Neural crest cell (in vitro differentiated cells): ENCODE results near the gene MVP. TPM values are rescaled to one million over a fixed set of nuclear protein-coding genes. Genes with fewer than 3 reads are reported as not detected.
"Not testable (repeated sequence)": the region's sequence is repeated elsewhere in the genome, so short reads cannot be mapped to it uniquely, and the experiment has no call there.

Experiments used
- DNase-seq: peaks from one replicate; pipeline ENCODE4 v3.0.0; 2021; ENCODE audit warnings: low read depth, mixed read lengths, low spot score
- H3K27ac Mint-ChIP-seq: one replicate; pipeline ENCODE4 v1.8.0; 2021; ENCODE audit warnings: mild to moderate bottlenecking, mixed read lengths; ENCODE audit not compliant: unreplicated experiment
- H3K27me3 Mint-ChIP-seq: 2 replicates; pipeline ENCODE4 v1.8.0; 2021; ENCODE audit warnings: low read depth, mild to moderate bottlenecking, mixed read lengths
- H3K36me3 Mint-ChIP-seq: 2 replicates; pipeline ENCODE4 v1.8.0; 2021; ENCODE audit warnings: low read depth, mild to moderate bottlenecking, mixed read lengths
- H3K4me1 Mint-ChIP-seq: 2 replicates; pipeline ENCODE4 v1.8.0; 2021; ENCODE audit warnings: mixed read lengths
- H3K4me3 Mint-ChIP-seq: one replicate; pipeline ENCODE4 v1.8.0; 2021; ENCODE audit warnings: mild to moderate bottlenecking, mixed read lengths
- H3K9me3 Mint-ChIP-seq: 2 replicates; pipeline ENCODE4 v1.8.0; 2021; ENCODE audit warnings: mixed read lengths
- total RNA-seq: library from RNA; stranded (reverse); gene quantifications from 2 replicates; pipeline ENCODE4 v1.2.1, GENCODE V29; 2021
- TF ChIP-seq, protein P1 (sequence below): fragments of 200-600 bp; sonication (generic); conservative IDR thresholded peaks from 2 replicates; pipeline ENCODE4 v1.5.0; 2021; ENCODE audit warnings: antibody characterized with exemption, mild to moderate bottlenecking

MVP gene
- total RNA-seq, 1 donor from 2014 or later, result 1.6 TPM

DNA sequence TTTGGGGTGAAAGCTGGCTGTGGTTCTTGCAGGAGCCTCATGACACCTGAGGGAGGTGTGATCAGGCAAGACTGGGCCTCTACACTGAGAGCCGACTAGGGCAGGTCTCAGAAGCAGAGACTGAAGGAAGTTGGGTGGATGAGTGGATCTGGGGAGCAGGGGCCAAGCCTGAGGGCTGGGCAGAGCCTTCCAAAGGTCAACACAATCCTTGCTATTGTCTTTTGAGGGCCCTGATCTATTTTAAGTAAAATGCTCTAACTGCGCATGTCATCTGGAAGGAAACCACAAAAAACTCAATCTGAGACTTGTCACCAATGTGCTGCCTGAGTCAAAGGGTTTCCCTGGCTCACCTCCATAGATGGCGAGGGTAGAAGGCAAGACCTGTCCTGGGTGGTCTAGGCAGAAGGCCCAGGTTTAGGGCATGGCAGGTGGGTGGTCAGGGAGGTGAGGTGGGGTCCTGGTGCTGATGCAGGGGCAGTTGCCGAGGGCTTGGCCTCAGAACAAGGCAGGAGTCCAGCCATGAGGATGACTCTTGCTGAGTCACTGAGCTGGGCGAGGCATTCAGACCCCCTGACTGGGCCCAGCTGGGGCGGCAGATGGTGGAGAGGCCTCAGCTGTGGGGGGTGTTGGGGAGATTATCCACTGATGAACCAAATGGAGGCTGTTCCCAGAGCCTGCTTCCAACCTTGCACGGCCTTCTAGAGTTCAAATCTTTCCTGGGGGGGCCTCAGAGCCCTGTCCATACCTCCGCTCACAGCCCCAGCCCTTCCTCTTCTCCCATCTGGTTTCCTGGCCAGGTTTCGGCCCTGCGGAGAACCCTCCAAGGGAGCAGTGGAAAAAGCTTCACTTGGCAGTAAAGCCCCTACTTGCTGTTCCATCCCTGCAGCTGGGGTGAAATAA, 5.1 kb downstream of the MVP start:
- Mint-ChIP-seq H3K9me3 (no peaks in the 10 kb centered on the region), H3K4me1 (peaks cover 15% of the 10 kb centered on the region), H3K36me3 (no peaks in the 10 kb centered on the region), H3K27ac (peak overlapping the region; percentile 75), H3K27me3 (peaks cover 4% of the 10 kb centered on the region), H3K4me3 (peak overlapping the region; percentile 69)
- TF ChIP-seq, protein P1, sequence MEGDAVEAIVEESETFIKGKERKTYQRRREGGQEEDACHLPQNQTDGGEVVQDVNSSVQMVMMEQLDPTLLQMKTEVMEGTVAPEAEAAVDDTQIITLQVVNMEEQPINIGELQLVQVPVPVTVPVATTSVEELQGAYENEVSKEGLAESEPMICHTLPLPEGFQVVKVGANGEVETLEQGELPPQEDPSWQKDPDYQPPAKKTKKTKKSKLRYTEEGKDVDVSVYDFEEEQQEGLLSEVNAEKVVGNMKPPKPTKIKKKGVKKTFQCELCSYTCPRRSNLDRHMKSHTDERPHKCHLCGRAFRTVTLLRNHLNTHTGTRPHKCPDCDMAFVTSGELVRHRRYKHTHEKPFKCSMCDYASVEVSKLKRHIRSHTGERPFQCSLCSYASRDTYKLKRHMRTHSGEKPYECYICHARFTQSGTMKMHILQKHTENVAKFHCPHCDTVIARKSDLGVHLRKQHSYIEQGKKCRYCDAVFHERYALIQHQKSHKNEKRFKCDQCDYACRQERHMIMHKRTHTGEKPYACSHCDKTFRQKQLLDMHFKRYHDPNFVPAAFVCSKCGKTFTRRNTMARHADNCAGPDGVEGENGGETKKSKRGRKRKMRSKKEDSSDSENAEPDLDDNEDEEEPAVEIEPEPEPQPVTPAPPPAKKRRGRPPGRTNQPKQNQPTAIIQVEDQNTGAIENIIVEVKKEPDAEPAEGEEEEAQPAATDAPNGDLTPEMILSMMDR, result no peak
- DNase-seq, result no peak

GRCh38 chr16:29826342-29826695, 6.1 kb downstream of the MVP start:
- TF ChIP-seq, protein P1, result no peak
- no peak overlapping the region for H3K27ac Mint-ChIP-seq

DNA sequence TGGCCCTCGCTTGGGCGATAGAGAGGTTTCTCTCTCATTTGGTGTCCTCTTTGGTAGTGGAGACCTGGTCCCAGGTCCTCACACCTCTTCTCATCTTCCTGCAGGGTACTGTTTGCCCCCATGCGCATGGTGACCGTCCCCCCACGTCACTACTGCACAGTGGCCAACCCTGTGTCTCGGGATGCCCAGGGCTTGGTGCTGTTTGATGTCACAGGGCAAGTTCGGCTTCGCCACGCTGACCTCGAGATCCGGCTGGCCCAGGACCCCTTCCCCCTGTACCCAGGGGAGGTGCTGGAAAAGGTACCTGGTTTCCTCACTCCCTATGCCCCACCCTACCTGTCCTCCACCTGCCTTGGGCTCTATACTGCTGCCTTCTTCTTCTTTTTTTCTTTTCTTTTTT, 10.5 kb downstream of the MVP start:
- Mint-ChIP-seq H3K9me3 (no peaks in the 10 kb centered on the region), H3K4me1 (no peaks in the 10 kb centered on the region), H3K4me3 (no peak overlapping the region), H3K27me3 (peaks cover 4% of the 10 kb centered on the region), H3K27ac (no peak overlapping the region), H3K36me3 (no peaks in the 10 kb centered on the region)
- TF ChIP-seq, protein P1, result no peak
- no peak for DNase-seq

More at GRCh38 chr16:29826342-29826695, 6.1 kb downstream of the MVP start:
- no peaks in the 10 kb centered on the region for H3K9me3 Mint-ChIP-seq
- H3K4me1 Mint-ChIP-seq, result peaks cover 10% of the 10 kb centered on the region
- H3K27me3 Mint-ChIP-seq, result peaks cover 4% of the 10 kb centered on the region
- H3K4me3 Mint-ChIP-seq, result no peak overlapping the region
- H3K36me3 Mint-ChIP-seq, result no peaks in the 10 kb centered on the region
- DNase-seq, result no peak

DNA sequence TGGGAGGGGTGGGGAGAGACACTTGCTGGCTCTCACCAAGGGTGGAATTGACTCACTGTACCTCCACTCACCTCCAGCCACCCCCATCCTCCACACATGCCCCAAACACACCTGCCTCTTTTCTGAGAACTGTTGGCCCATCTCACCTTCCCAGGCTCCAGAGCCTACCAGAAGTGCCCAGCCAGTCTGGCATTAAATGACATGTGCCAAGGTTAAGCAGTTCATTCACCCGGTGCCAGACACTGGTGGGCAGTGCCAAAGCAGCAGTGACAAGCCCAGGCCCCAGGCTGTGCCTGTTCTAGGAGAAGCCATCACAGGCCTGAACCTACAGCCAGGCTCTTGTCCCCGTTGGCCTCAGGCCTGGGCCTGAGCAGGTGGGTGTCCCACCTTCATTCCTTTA, 11.2 kb downstream of the MVP start:
- no peak overlapping the region for H3K27ac Mint-ChIP-seq
- no peak for DNase-seq
- no peaks in the 10 kb centered on the region for H3K4me1 Mint-ChIP-seq
- no peak overlapping the region for H3K4me3 Mint-ChIP-seq
- peaks cover 4% of the 10 kb centered on the region for H3K27me3 Mint-ChIP-seq
- no peaks in the 10 kb centered on the region for H3K36me3 Mint-ChIP-seq
- no peaks in the 10 kb centered on the region for H3K9me3 Mint-ChIP-seq
- TF ChIP-seq, protein P1, result no peak

- not testable (repeated sequence) for H3K9me3 Mint-ChIP-seq, H3K4me3 Mint-ChIP-seq, DNase-seq, H3K4me1 Mint-ChIP-seq, H3K27ac Mint-ChIP-seq, H3K36me3 Mint-ChIP-seq, H3K27me3 Mint-ChIP-seq
Observed at GRCh38 chr16:29833219-29833618, 13.0 kb downstream of the MVP start.

GRCh38 chr16:29834079-29834478, 13.8 kb downstream of the MVP start:
- TF ChIP-seq, protein P1, result no peak
- DNase-seq, result no peak
- no peaks in the 10 kb centered on the region for H3K36me3 Mint-ChIP-seq
- H3K27me3 Mint-ChIP-seq, result no peaks in the 10 kb centered on the region
- H3K9me3 Mint-ChIP-seq, result no peaks in the 10 kb centered on the region
- no peak overlapping the region for H3K27ac Mint-ChIP-seq
- H3K4me3 Mint-ChIP-seq, result no peak overlapping the region
- no peaks in the 10 kb centered on the region for H3K4me1 Mint-ChIP-seq
